ENCODE measurements around the gene PODN.

DNA sequence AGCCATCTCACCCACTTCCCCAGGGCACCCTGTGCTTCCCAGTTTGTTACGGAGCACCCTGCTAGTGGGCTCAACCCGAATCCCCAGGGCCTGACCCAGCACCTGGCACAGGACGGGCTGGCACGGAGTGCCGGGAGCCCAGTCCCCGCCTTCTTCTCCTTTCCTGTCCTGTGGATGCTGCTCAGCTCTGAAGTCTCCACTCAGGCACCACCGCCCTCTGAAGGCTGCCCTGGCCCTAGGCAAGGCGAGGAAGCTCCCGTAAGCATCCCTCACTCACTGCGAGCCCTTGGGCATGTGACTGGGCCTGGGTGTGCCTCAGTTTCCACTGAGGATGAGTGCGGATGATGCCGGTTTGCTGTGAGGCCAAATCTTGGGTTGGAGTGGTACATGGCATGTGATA lies 58.6 kb downstream of the PODN start:
- TF ChIP-seq, protein P1, sequence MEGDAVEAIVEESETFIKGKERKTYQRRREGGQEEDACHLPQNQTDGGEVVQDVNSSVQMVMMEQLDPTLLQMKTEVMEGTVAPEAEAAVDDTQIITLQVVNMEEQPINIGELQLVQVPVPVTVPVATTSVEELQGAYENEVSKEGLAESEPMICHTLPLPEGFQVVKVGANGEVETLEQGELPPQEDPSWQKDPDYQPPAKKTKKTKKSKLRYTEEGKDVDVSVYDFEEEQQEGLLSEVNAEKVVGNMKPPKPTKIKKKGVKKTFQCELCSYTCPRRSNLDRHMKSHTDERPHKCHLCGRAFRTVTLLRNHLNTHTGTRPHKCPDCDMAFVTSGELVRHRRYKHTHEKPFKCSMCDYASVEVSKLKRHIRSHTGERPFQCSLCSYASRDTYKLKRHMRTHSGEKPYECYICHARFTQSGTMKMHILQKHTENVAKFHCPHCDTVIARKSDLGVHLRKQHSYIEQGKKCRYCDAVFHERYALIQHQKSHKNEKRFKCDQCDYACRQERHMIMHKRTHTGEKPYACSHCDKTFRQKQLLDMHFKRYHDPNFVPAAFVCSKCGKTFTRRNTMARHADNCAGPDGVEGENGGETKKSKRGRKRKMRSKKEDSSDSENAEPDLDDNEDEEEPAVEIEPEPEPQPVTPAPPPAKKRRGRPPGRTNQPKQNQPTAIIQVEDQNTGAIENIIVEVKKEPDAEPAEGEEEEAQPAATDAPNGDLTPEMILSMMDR (IDR thresholded peaks at IDR 0.05; ENCODE audit: insufficient read depth, low read length) = no peak
- TF ChIP-seq, protein P2, sequence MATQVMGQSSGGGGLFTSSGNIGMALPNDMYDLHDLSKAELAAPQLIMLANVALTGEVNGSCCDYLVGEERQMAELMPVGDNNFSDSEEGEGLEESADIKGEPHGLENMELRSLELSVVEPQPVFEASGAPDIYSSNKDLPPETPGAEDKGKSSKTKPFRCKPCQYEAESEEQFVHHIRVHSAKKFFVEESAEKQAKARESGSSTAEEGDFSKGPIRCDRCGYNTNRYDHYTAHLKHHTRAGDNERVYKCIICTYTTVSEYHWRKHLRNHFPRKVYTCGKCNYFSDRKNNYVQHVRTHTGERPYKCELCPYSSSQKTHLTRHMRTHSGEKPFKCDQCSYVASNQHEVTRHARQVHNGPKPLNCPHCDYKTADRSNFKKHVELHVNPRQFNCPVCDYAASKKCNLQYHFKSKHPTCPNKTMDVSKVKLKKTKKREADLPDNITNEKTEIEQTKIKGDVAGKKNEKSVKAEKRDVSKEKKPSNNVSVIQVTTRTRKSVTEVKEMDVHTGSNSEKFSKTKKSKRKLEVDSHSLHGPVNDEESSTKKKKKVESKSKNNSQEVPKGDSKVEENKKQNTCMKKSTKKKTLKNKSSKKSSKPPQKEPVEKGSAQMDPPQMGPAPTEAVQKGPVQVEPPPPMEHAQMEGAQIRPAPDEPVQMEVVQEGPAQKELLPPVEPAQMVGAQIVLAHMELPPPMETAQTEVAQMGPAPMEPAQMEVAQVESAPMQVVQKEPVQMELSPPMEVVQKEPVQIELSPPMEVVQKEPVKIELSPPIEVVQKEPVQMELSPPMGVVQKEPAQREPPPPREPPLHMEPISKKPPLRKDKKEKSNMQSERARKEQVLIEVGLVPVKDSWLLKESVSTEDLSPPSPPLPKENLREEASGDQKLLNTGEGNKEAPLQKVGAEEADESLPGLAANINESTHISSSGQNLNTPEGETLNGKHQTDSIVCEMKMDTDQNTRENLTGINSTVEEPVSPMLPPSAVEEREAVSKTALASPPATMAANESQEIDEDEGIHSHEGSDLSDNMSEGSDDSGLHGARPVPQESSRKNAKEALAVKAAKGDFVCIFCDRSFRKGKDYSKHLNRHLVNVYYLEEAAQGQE (IDR thresholded peaks at IDR 0.05; ENCODE audit: insufficient replicate concordance, low read depth) = no peak
- TF ChIP-seq SPI1 (IDR thresholded peaks at IDR 0.05; ENCODE audit: borderline replicate concordance, low read depth) (no peak), GABPA (IDR thresholded peaks at IDR 0.05; ENCODE audit: low read depth) (no peak), POLR2AphosphoS5 (IDR thresholded peaks at IDR 0.05; ENCODE audit: low read depth) (no peak)

All from HL-60 (cell line).